Left ventricle myocardium inferior (tissue), 1 donor: Measurements from ENCODE around the gene MCC. TPM values are rescaled to one million over a fixed set of nuclear protein-coding genes. Genes with fewer than 3 reads are reported as not detected.

ENCODE experiments used
- DNase-seq: peaks from one replicate; pipeline ENCODE4 v3.0.0-alpha.2; 2020
- H3K27ac ChIP-seq: fragments of 200-600 bp; replicated peaks from 2 replicates; pipeline ENCODE4 v1.8.0; 2021
- H3K27me3 ChIP-seq: fragments of 200-600 bp; 2 replicates; pipeline ENCODE4 v1.8.0; 2021; ENCODE audit warnings: low read depth
- H3K36me3 ChIP-seq: fragments of 200-600 bp; 2 replicates; pipeline ENCODE4 v1.8.0; 2021
- H3K4me1 ChIP-seq: fragments of 200-600 bp; 2 replicates; pipeline ENCODE4 v1.8.0; 2021
- H3K4me3 ChIP-seq: fragments of 200-600 bp; 2 replicates; pipeline ENCODE4 v1.8.0; 2021; ENCODE audit warnings: mild to moderate bottlenecking, moderate library complexity
- H3K9me3 ChIP-seq: fragments of 200-600 bp; replicated peaks from 2 replicates; pipeline ENCODE4 v1.8.0; 2021
- CTCF ChIP-seq: fragments of 200-600 bp; IDR thresholded peaks from 2 replicates; pipeline ENCODE4 v1.8.0; 2021; ENCODE audit warnings: antibody characterized with exemption, mild to moderate bottlenecking, borderline replicate concordance
- intact Hi-C: fragments of 100-400 bp; cut with micrococcal nuclease; formaldehyde crosslinking; loops from one replicate; pipeline ENCODE4 v1.11.0; 2022
- total RNA-seq: library from RNA; stranded (reverse); fragmentation: NEBNext Ultra II Directional; extraction: Animal tissue kit (Norgen Biotek cat#: 25700); gene quantifications from one replicate; pipeline ENCODE4 v1.2.1, GENCODE V29; 2021
- donor health status: DM: no; HTN: yes; CAD: no; lungs with severe emphysema.

Gene MCC
- total RNA-seq, 1 donor from 2014 or later: 31.6 TPM

GRCh38 chr5:113003763-113004162 is 484.5 kb downstream of the MCC start:
- no peak for TF ChIP-seq CTCF
- H3K9me3 ChIP-seq: no peaks in the 10 kb centered on the region
- intact Hi-C loops: no loop called here
- H3K4me3 ChIP-seq: no peak overlapping the region
- DNase-seq: no peak
- H3K4me1 ChIP-seq: no peaks in the 10 kb centered on the region
- H3K27ac ChIP-seq: no peak overlapping the region
- H3K36me3 ChIP-seq: peaks cover 56% of the 10 kb centered on the region
- H3K27me3 ChIP-seq: no peaks in the 10 kb centered on the region

- H3K9me3 ChIP-seq: no peaks in the 10 kb centered on the region
- H3K4me1 ChIP-seq: peaks cover 3% of the 10 kb centered on the region
- peaks cover 47% of the 10 kb centered on the region for H3K36me3 ChIP-seq
- intact Hi-C loops: no loop called here
- H3K27ac ChIP-seq: no peak overlapping the region
- no peak for TF ChIP-seq CTCF
- H3K27me3 ChIP-seq: no peaks in the 10 kb centered on the region
- no peak for DNase-seq
- no peak overlapping the region for H3K4me3 ChIP-seq
Measured at GRCh38 chr5:113002423-113002822, 485.8 kb downstream of the MCC start.

- no peak overlapping the region for H3K27ac ChIP-seq
- intact Hi-C loops: no loop called here
- DNase-seq: no peak
- TF ChIP-seq CTCF: no peak
- peaks cover 12% of the 10 kb centered on the region for H3K4me1 ChIP-seq
- no peaks in the 10 kb centered on the region for H3K27me3 ChIP-seq
- H3K36me3 ChIP-seq: peaks cover 41% of the 10 kb centered on the region
- H3K4me3 ChIP-seq: no peak overlapping the region
- H3K9me3 ChIP-seq: no peaks in the 10 kb centered on the region
Measured at GRCh38 chr5:113000466-113000865, 487.8 kb downstream of the MCC start.

GRCh38 chr5:112998296-112998695 is 490.0 kb downstream of the MCC start:
- H3K4me3 ChIP-seq: no peak overlapping the region
- H3K27ac ChIP-seq: no peak overlapping the region
- DNase-seq: no peak
- no peaks in the 10 kb centered on the region for H3K27me3 ChIP-seq
- no peak for TF ChIP-seq CTCF
- intact Hi-C loops: loop anchor here (5.0 to 10.0 kb wide), 3 partner anchors 329 to 607 kb away; partner anchors contain the start of gene YTHDC2
- peaks cover 40% of the 10 kb centered on the region for H3K36me3 ChIP-seq
- peaks cover 12% of the 10 kb centered on the region for H3K4me1 ChIP-seq
- H3K9me3 ChIP-seq: no peaks in the 10 kb centered on the region

GRCh38 chr5:112996830-112997374 is 491.4 kb downstream of the MCC start:
- Histone ChIP-seq H3K9me3 (no peaks in the 10 kb centered on the region), H3K36me3 (peaks cover 36% of the 10 kb centered on the region), H3K4me3 (no peak overlapping the region), H3K27ac (no peak overlapping the region), H3K27me3 (no peaks in the 10 kb centered on the region), H3K4me1 (peaks cover 12% of the 10 kb centered on the region)
- no peak for DNase-seq
- intact Hi-C loops: loop anchor here (5.0 to 10.0 kb wide), 3 partner anchors 330 to 608 kb away; partner anchors contain the start of gene YTHDC2
- TF ChIP-seq CTCF: no peak
